HL-60 (cell line): ENCODE results near the gene TBX20.

Source experiments
- DNase-seq, 2 experiments: peaks; one replicate each; pipeline ENCODE4 v3.0.0-alpha.2; 2010 to 2020; ENCODE audit warnings: low read depth in 1 of 2, low spot score in 1 of 2
- H3K27ac ChIP-seq: fragments of 250-450 bp; sonication (Bioruptor Pico); replicated peaks from 2 replicates; pipeline ENCODE4 v1.5.1; 2020; ENCODE audit warnings: mild to moderate bottlenecking, moderate library complexity
- H3K27me3 ChIP-seq: fragments of 250-450 bp; sonication (Bioruptor Pico); 2 replicates; pipeline ENCODE4 v1.5.1; 2021; ENCODE audit warnings: mild to moderate bottlenecking, moderate library complexity; ENCODE audit not compliant: insufficient read depth, poor library complexity, severe bottlenecking
- H3K4me3 ChIP-seq: replicated peaks from 2 replicates; pipeline ENCODE4 v1.5.1; 2011; ENCODE audit warnings: mild to moderate bottlenecking, control low read depth, low read length; ENCODE audit not compliant: insufficient read depth
- GABPA ChIP-seq: IDR thresholded peaks from 2 replicates; pipeline ENCODE4 v1.6.1; 2012; ENCODE audit warnings: low read depth
- POLR2AphosphoS5 ChIP-seq: IDR thresholded peaks from 2 replicates; pipeline ENCODE4 v1.6.1; 2012; ENCODE audit warnings: low read depth
- REST ChIP-seq: IDR thresholded peaks from 2 replicates; pipeline ENCODE4 v1.6.1; 2012; ENCODE audit warnings: low read depth; ENCODE audit not compliant: insufficient replicate concordance
- SPI1 ChIP-seq: IDR thresholded peaks from 2 replicates; pipeline ENCODE4 v1.6.1; 2012; ENCODE audit warnings: low read depth, mild to moderate bottlenecking, borderline replicate concordance
- TF ChIP-seq, protein P1 (sequence below): IDR thresholded peaks from one replicate; pipeline ENCODE4 v1.5.1; 2011; ENCODE audit warnings: low read length, control low read depth, inconsistent platforms; ENCODE audit not compliant: insufficient read depth

The TBX20 gene

DNA sequence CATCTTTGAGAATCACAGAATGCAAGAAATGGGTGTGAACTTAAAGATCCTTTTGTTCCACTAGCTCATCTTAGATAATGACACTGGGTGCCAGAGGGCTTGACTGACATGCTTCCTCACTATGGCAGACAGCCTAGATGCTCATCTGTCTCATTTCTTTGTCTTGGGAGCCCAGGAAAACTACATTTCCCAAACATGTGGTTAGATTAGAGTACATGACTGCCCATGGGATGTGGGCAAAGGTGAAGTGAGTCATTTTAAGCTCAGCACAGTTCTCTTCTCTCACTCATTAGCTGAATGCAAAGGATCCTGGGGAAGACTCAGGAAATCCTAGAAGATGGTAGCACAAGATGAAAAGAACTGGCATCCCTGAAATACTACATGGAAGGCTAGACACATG is 32.5 kb upstream of the TBX20 start:
- no peak for DNase-seq
- Histone ChIP-seq H3K27me3 (peaks cover 2% of the 10 kb centered on the region), H3K27ac (no peak overlapping the region), H3K4me3 (no peak overlapping the region)
- TF ChIP-seq REST: no peak
- no peak for TF ChIP-seq GABPA
- no peak for TF ChIP-seq SPI1
- TF ChIP-seq POLR2AphosphoS5: no peak
- TF ChIP-seq, protein P1, sequence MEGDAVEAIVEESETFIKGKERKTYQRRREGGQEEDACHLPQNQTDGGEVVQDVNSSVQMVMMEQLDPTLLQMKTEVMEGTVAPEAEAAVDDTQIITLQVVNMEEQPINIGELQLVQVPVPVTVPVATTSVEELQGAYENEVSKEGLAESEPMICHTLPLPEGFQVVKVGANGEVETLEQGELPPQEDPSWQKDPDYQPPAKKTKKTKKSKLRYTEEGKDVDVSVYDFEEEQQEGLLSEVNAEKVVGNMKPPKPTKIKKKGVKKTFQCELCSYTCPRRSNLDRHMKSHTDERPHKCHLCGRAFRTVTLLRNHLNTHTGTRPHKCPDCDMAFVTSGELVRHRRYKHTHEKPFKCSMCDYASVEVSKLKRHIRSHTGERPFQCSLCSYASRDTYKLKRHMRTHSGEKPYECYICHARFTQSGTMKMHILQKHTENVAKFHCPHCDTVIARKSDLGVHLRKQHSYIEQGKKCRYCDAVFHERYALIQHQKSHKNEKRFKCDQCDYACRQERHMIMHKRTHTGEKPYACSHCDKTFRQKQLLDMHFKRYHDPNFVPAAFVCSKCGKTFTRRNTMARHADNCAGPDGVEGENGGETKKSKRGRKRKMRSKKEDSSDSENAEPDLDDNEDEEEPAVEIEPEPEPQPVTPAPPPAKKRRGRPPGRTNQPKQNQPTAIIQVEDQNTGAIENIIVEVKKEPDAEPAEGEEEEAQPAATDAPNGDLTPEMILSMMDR: no peak

GRCh38 chr7:35285799-35286198 is 31.9 kb upstream of the TBX20 start:
- TF ChIP-seq GABPA (no peak), POLR2AphosphoS5 (no peak), REST (no peak), SPI1 (no peak)
- TF ChIP-seq, protein P1: no peak
- Histone ChIP-seq H3K27ac (no peak overlapping the region), H3K4me3 (no peak overlapping the region), H3K27me3 (peaks cover 2% of the 10 kb centered on the region)
- DNase-seq: no peak

DNA sequence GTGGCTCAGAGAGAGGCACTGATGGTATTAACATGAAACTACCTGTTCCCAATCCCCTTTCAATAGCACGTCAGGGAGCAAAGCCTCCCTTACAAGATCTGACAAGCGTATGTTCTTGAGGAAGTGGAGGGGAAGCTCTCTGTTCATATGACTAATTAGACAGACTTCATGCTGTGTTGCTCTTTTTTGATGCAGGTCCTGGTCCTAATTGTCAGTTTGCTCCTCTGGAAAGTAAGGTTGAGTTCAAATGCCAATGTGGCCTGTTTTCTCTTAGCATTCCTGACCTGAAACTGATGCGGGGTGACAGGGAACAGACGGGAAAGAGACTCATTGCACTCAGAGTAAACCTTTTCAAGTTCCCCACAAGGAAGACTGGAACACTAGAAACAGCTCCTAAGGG is 27.0 kb upstream of the TBX20 start:
- H3K4me3 ChIP-seq: no peak overlapping the region
- TF ChIP-seq REST (no peak), SPI1 (no peak), POLR2AphosphoS5 (no peak), GABPA (no peak)
- TF ChIP-seq, protein P1: no peak
- no peak overlapping the region for H3K27ac ChIP-seq
- DNase-seq: no peak
- peaks cover 2% of the 10 kb centered on the region for H3K27me3 ChIP-seq
